T-cell (primary cell): Measurements from ENCODE around the gene ROBO2. TPM values are rescaled to one million over a fixed set of nuclear protein-coding genes. Genes with fewer than 3 reads are reported as not detected.

Experiments
- ATAC-seq, 4 experiments: fragments of 200-7000 bp in 3 of 4; fragments of 150-1000 bp in 1 of 4; cut with Tn5 transposase; replicated peaks in 1 of 4; 1 replicate in 3 of 4; 2 replicates in 1 of 4; pipeline ENCODE4 v1.10.0; 2021; ENCODE audit warnings: moderate library complexity in 3 of 4, mild to moderate bottlenecking in 2 of 4, moderate number of reproducible peaks in 1 of 4
- CTCF ChIA-PET, 2 donors: fragments of 300-600 bp; sonication (Branson Sonifier 250); formaldehyde crosslinking; loops; one replicate each; lab custom pipeline; 2022; ENCODE audit warnings: antibody characterized with exemption in 2 of 2; lab: Charles Lee
- POLR2A ChIA-PET, 2 donors: fragments of 300-600 bp; sonication (Branson Sonifier 250); formaldehyde crosslinking; loops; one replicate each; lab custom pipeline; 2022; ENCODE audit warnings: antibody characterized with exemption in 2 of 2; lab: Charles Lee
- DNase-seq, 35 experiments: peaks; one replicate each; pipeline versions ENCODE4 v3.0.0 to v3.0.0-alpha.2; 2013 to 2023
- H3K27ac ChIP-seq: one replicate; pipeline ENCODE4 v1.5.1; 2013; ENCODE audit warnings: low read length
- H3K27me3 ChIP-seq, 2 experiments: replicated peaks in 1 of 2; 1 replicate in 1 of 2; 2 replicates in 1 of 2; pipeline versions ENCODE4 v1.6.1 to v1.7.0; 2013; ENCODE audit warnings: low read length in 1 of 2, mixed read lengths in 1 of 2; ENCODE audit not compliant: control insufficient read depth in 2 of 2, insufficient read depth in 2 of 2; ENCODE audit errors: extremely low read depth in 1 of 2
- H3K36me3 ChIP-seq, 2 donors: 1 replicate in 1 of 2; 2 replicates in 1 of 2; pipeline versions ENCODE4 v1.6.1 to v1.7.0; 2013; ENCODE audit warnings: low read length in 1 of 2; ENCODE audit not compliant: control insufficient read depth in 2 of 2, insufficient read depth in 1 of 2; ENCODE audit errors: extremely low read depth in 1 of 2
- H3K4me1 ChIP-seq, 2 experiments: 1 replicate in 1 of 2; 2 replicates in 1 of 2; pipeline versions ENCODE4 v1.6.1 to v1.7.0; 2013; ENCODE audit warnings: low read length in 2 of 2, mixed read lengths in 1 of 2; ENCODE audit not compliant: insufficient read depth in 2 of 2, control insufficient read depth in 1 of 2; ENCODE audit errors: extremely low read depth in 1 of 2
- H3K4me3 ChIP-seq, 2 donors: 1 replicate in 1 of 2; 2 replicates in 1 of 2; pipeline versions ENCODE4 v1.5.1 to v1.7.0; 2013; ENCODE audit warnings: mild to moderate bottlenecking in 2 of 2, low read length in 1 of 2, moderate library complexity in 1 of 2; ENCODE audit not compliant: control insufficient read depth in 1 of 2; ENCODE audit errors: extremely low read depth in 1 of 2
- H3K9me3 ChIP-seq: 2 replicates; pipeline ENCODE4 v1.7.0; 2013
- H3K27ac Mint-ChIP-seq, 2 donors: one replicate each; pipeline ENCODE4 v1.8.0; 2020 to 2021; ENCODE audit warnings: mild to moderate bottlenecking in 2 of 2, mixed read lengths in 2 of 2
- H3K27me3 Mint-ChIP-seq, 2 donors: one replicate each; pipeline ENCODE4 v1.8.0; 2021 to 2022; ENCODE audit warnings: mixed read lengths in 2 of 2
- H3K36me3 Mint-ChIP-seq: one replicate; pipeline ENCODE4 v1.8.0; 2021; ENCODE audit warnings: mixed read lengths
- H3K4me1 Mint-ChIP-seq, 3 donors: one replicate each; pipeline ENCODE4 v1.8.0; 2020 to 2022; ENCODE audit warnings: mixed read lengths in 3 of 3, mild to moderate bottlenecking in 1 of 3
- H3K4me3 Mint-ChIP-seq, 3 donors: one replicate each; pipeline ENCODE4 v1.8.0; 2020 to 2022; ENCODE audit warnings: mild to moderate bottlenecking in 3 of 3, mixed read lengths in 3 of 3, moderate library complexity in 3 of 3
- H3K9me3 Mint-ChIP-seq, 3 donors: one replicate each; pipeline ENCODE4 v1.8.0; 2020 to 2022; ENCODE audit warnings: mixed read lengths in 3 of 3
- WGBS: methylation state at CpG from one replicate; pipeline ENCODE4 v1.1.5; 2013; ENCODE audit warnings: missing lambda C conversion rate; ENCODE audit not compliant: insufficient coverage; 5-methylcytosine and 5-hydroxymethylcytosine counted together
- total RNA-seq, 35 experiments: library from RNA in 6 of 35; stranded (reverse) in 6 of 35; fragments of 120-200 nt in 1 of 35; gene quantifications; one replicate each; pipeline versions ENCODE4 v1.2.1 to v1.2.4 and lab custom pipeline; 2013 to 2026

ROBO2 gene
- total RNA-seq, 5 donors from 2014 or later (not counting 1 experiment from before 2014, with no cell fraction given): not detected

DNA sequence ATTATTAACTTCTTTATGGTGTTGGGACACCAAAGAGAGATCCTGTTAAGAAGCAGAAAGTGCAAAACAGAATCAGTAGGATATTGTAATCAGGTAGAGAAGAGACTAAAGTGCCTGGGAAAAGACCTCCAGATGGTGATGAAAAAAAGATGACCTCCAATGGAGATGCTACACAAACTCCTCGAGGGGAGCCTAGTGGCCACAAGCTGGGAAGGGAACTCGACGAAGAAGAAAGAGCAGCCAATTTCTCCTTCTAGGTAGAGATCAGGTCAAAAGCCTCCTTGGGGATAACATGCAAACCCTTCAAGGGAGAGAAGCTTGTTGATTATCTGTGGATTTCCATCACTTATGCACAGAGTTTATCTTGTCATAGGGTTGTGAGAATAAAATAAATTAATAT is 647.6 kb downstream of the ROBO2 start:
- no peak overlapping the region for H3K4me3 Mint-ChIP-seq
- no peaks in the 10 kb centered on the region for H3K4me1 ChIP-seq
- H3K27me3 ChIP-seq: no peaks in the 10 kb centered on the region
- POLR2A ChIA-PET: no interaction called here
- peaks cover 13 to 26% (median 14%) of the 10 kb centered on the region in 3 donors for H3K9me3 Mint-ChIP-seq
- CTCF ChIA-PET: no interaction called here
- no peaks in the 10 kb centered on the region for H3K9me3 ChIP-seq
- no peaks in the 10 kb centered on the region for H3K27me3 Mint-ChIP-seq
- H3K36me3 ChIP-seq: no peaks in the 10 kb centered on the region
- 68% methylated on average over 3 of the region's 3 CpGs for WGBS
- DNase-seq: no peak
- H3K27ac ChIP-seq: no peak overlapping the region
- no peak for ATAC-seq
- H3K27ac Mint-ChIP-seq: no peak overlapping the region
- H3K4me3 ChIP-seq: no peak overlapping the region
- no peaks in the 10 kb centered on the region for H3K4me1 Mint-ChIP-seq
- no peaks in the 10 kb centered on the region for H3K36me3 Mint-ChIP-seq

DNA sequence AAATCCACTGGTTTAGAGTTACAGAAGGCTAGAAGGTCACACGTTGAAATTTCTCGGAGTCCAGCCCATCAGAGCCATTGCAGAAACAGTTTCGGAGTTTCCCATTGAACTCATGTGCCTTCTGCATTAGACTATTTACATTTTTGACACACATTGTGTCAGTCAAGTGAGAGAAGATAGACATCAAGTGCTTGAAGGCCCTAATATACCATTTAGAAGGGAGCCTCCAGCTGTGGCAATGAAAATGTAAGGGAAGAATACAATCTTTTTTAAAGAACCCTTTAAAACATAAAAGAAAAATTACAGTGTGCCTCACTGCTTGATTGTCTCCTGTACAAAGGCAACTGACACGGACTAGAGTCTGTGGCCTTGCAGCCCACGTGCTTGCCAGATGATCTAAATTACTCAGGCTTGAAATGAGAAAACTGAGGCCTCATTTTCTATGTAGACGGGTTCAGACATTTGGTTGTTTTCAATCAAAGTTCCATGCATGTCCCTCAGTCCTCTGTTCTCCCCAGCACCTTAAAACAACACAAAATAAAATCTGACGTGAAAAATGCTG is 650.5 kb downstream of the ROBO2 start:
- DNase-seq (no peak), ATAC-seq (no peak)
- 50% methylated on average over 2 of the region's 7 CpGs for WGBS
- no peaks in the 10 kb centered on the region for H3K36me3 ChIP-seq
- no peaks in the 10 kb centered on the region for H3K27me3 ChIP-seq
- Mint-ChIP-seq H3K9me3 (peaks cover 12 to 24% (median 17%) of the 10 kb centered on the region in 3 donors), H3K27me3 (no peaks in the 10 kb centered on the region), H3K4me1 (no peaks in the 10 kb centered on the region), H3K4me3 (no peak overlapping the region), H3K36me3 (no peaks in the 10 kb centered on the region), H3K27ac (no peak overlapping the region)
- H3K4me3 ChIP-seq: no peak overlapping the region
- H3K4me1 ChIP-seq: no peaks in the 10 kb centered on the region
- H3K27ac ChIP-seq: no peak overlapping the region
- POLR2A ChIA-PET: no interaction called here
- CTCF ChIA-PET: no interaction called here
- no peaks in the 10 kb centered on the region for H3K9me3 ChIP-seq

DNA sequence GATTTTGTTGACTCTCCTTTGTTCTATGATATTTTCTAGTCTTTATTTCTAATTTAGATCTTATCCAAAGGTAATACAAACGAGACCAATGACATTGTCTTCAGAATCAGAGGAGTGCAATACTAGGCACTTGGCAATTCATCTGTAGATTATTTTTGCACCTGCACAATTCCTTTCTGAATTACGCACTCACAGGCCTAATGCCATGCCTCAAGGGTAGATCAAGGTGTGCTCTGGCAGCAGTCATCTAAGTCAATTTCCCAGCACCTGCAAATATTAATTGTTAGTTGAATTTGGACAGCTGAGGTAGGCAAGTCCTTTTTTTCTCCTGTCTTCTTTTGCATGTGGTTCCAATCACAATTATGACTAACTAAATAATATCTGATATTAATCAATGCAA is 653.2 kb downstream of the ROBO2 start:
- no peaks in the 10 kb centered on the region for H3K36me3 ChIP-seq
- no peak overlapping the region for H3K4me3 Mint-ChIP-seq
- no peak overlapping the region for H3K27ac ChIP-seq
- ChIA-PET POLR2A (no interaction called here), CTCF (no interaction called here)
- H3K9me3 ChIP-seq: no peaks in the 10 kb centered on the region
- DNase-seq (no peak), ATAC-seq (no peak)
- H3K9me3 Mint-ChIP-seq: peaks cover 12 to 34% (median 17%) of the 10 kb centered on the region in 3 donors
- H3K27ac Mint-ChIP-seq: no peak overlapping the region
- no peaks in the 10 kb centered on the region for H3K4me1 ChIP-seq
- no peaks in the 10 kb centered on the region for H3K27me3 Mint-ChIP-seq
- no peaks in the 10 kb centered on the region for H3K27me3 ChIP-seq
- no peak overlapping the region for H3K4me3 ChIP-seq
- no peaks in the 10 kb centered on the region for H3K4me1 Mint-ChIP-seq
- 60% methylated on average over 1 of the region's 2 CpGs for WGBS
- H3K36me3 Mint-ChIP-seq: no peaks in the 10 kb centered on the region

GRCh38 chr3:77699125-77699691 is 659.3 kb downstream of the ROBO2 start:
- Mint-ChIP-seq H3K9me3 (peaks cover 7 to 18% (median 18%) of the 10 kb centered on the region in 3 donors), H3K4me1 (no peaks in the 10 kb centered on the region), H3K4me3 (no peak overlapping the region), H3K27ac (no peak overlapping the region), H3K36me3 (no peaks in the 10 kb centered on the region), H3K27me3 (no peaks in the 10 kb centered on the region)
- no peak overlapping the region for H3K4me3 ChIP-seq
- ATAC-seq (no peak), DNase-seq (no peak)
- no peak overlapping the region for H3K27ac ChIP-seq
- H3K36me3 ChIP-seq: no peaks in the 10 kb centered on the region
- H3K27me3 ChIP-seq: no peaks in the 10 kb centered on the region
- 73% methylated on average over 2 of the region's 3 CpGs for WGBS
- POLR2A ChIA-PET: no interaction called here
- no peaks in the 10 kb centered on the region for H3K4me1 ChIP-seq
- CTCF ChIA-PET: no interaction called here
- no peaks in the 10 kb centered on the region for H3K9me3 ChIP-seq
